Pancreas (tissue), 10 donors: ENCODE results near the gene CDC42SE2. TPM values are rescaled to one million over a fixed set of nuclear protein-coding genes. Genes with fewer than 3 reads are reported as not detected.

Experiments used
- ATAC-seq, 4 donors: fragments of 200-7000 bp; cut with Tn5 transposase; one replicate each; pipeline versions ENCODE4 v1.8.0 to v1.9.1; 2020; ENCODE audit warnings: mild to moderate bottlenecking in 4 of 4, moderate library complexity in 4 of 4
- DNase-seq, 6 donors: peaks; one replicate each; pipeline ENCODE4 v3.0.0-alpha.2; 2020
- FAIRE-seq: peaks from 2 replicates; lab custom pipeline; 2012; peaks lifted over from hg19 to GRCh38; lab: Jason Lieb, UNC
- H3K27ac ChIP-seq, 4 donors: fragments of 200-600 bp; sonication (generic); 1 replicate in 3 of 4; 2 replicates in 1 of 4; pipeline versions ENCODE4 v1.5.0 to v1.8.0; 2020
- H3K27me3 ChIP-seq, 4 donors: fragments of 200-600 bp; one replicate each; pipeline ENCODE4 v1.8.0; 2021
- H3K36me3 ChIP-seq, 3 donors: fragments of 200-600 bp; sonication (generic) in 1 of 3; one replicate each; pipeline versions ENCODE4 v1.5.0 to v1.8.0; 2020 to 2021
- H3K4me1 ChIP-seq, 3 donors: fragments of 200-600 bp; one replicate each; pipeline ENCODE4 v1.8.0; 2021
- H3K4me3 ChIP-seq, 4 donors: fragments of 200-600 bp; sonication (generic) in 2 of 4; one replicate each; pipeline versions ENCODE4 v1.5.0 to v1.8.0; 2020 to 2021
- H3K9me3 ChIP-seq, 4 donors: fragments of 200-600 bp; one replicate each; pipeline ENCODE4 v1.8.0; 2021
- CTCF ChIP-seq, 4 donors: fragments of 200-600 bp; sonication (generic) in 3 of 4; IDR thresholded peaks; one replicate each; pipeline versions ENCODE4 v1.5.0 to v1.8.0; 2021; ENCODE audit warnings: antibody characterized with exemption in 4 of 4
- WGBS, 2 donors: extraction: QIAGEN DNeasy Blood & Tissue Kit; methylation state at CpG; one replicate each; pipeline ENCODE4 v1.1.7; 2013; 5-methylcytosine and 5-hydroxymethylcytosine counted together
- intact Hi-C, 3 donors: fragments of 100-400 bp; cut with DNase I; formaldehyde crosslinking; loops; one replicate each; pipeline versions ENCODE4 v1.11.1 to v1.14.2; 2022
- polyA plus RNA-seq, 2 donors: library from polyadenylated mRNA; stranded (reverse); fragments of 200-250 nt; gene quantifications; one replicate each; pipeline ENCODE4 v1.2.3, GENCODE V29; 2013
- total RNA-seq, 6 donors: library from RNA; stranded (reverse); fragmentation: NEBNext Ultra II Directional in 4 of 6; extraction: Animal tissue kit (Norgen Biotek cat#: 25700) in 4 of 6; gene quantifications; one replicate each; pipeline versions ENCODE4 v1.2.1 to v1.2.4, GENCODE V29; 2021 to 2023
- donor health status: healthy with polysubstance abuse.
- donor health status: DM: no; HTN: no; CAD: no; lungs with moderate emphysema.
- donor health status: DM: no; HTN: no; CAD: no.
- donor health status: control.
- donor health status: control.
- donor health status: Bipolar disorder and iron deficiency.
- donor health status: DM: yes; HTN: yes; CAD: no.
- donor health status: DM: no; HTN: no; CAD: no.
- donor health status: DM: no; HTN: no; CAD: no.
- donor health status: DM: yes; HTN: yes; CAD: no.

Gene CDC42SE2
- total and polyA plus RNA-seq, 8 donors = 10.7 to 30.5 (median 20.3) TPM

GRCh38 chr5:131272724-131273123 lies 8.9 kb downstream of the CDC42SE2 start:
- WGBS, 2 donors = 83 to 92% methylated on average over 2 of the region's 2 CpGs
- FAIRE-seq (no peak), ATAC-seq (no peak), DNase-seq (no peak)
- H3K36me3 ChIP-seq = no peaks in the 10 kb centered on the region
- H3K27ac ChIP-seq = no peak overlapping the region
- no peaks in the 10 kb centered on the region for H3K27me3 ChIP-seq
- intact Hi-C loops = loop anchor here in 1 of 3 donors (10.0 kb wide), 1 partner anchor 122 kb away; no protein-coding TSS in a partner anchor
- H3K9me3 ChIP-seq = no peaks in the 10 kb centered on the region
- no peak for TF ChIP-seq CTCF (IDR thresholded peaks at IDR 0.05)
- peaks cover 0 to 21% (median 7%) of the 10 kb centered on the region in 3 donors for H3K4me1 ChIP-seq
- H3K4me3 ChIP-seq = no peak overlapping the region

- no peak overlapping the region for H3K27ac ChIP-seq
- ATAC-seq (no peak), DNase-seq (no peak), FAIRE-seq (no peak)
- no peak overlapping the region for H3K4me3 ChIP-seq
- no peak for TF ChIP-seq CTCF (IDR thresholded peaks at IDR 0.05)
- H3K4me1 ChIP-seq = peaks cover 0 to 18% (median 7%) of the 10 kb centered on the region in 3 donors
- no peaks in the 10 kb centered on the region for H3K27me3 ChIP-seq
- H3K9me3 ChIP-seq = no peaks in the 10 kb centered on the region
- H3K36me3 ChIP-seq = no peaks in the 10 kb centered on the region
- WGBS, 2 donors = 66 to 83% methylated on average over 6 of the region's 6 CpGs
- intact Hi-C loops = loop anchor here in 1 of 3 donors (10.0 kb wide), 1 partner anchor 120 kb away; no protein-coding TSS in a partner anchor
Observed at GRCh38 chr5:131274326-131275063, 10.6 kb downstream of the CDC42SE2 start.

DNA sequence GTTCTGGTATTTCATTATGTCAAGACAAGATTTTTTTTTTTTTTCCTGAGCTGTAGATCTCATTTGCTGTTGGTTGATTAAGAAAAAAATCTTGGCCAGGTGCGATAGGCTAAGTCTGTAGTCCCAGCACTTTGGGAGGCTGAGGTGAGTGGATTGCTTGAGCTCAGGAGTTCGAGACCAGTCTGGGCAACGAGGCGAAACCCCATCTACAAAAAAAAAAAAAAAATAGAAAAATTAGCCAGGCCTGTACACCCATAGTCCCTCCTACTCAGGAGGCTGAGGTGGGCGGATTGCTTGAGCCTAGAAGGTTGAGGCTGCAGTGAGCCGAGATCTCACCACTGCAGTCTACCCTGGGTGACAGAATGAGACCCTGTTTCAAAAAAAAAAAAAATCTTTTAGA lies 12.2 kb downstream of the CDC42SE2 start:
- FAIRE-seq (no peak), ATAC-seq (no peak), DNase-seq (no peak)
- no peak for TF ChIP-seq CTCF (IDR thresholded peaks at IDR 0.05)
- WGBS, 2 donors = 85 to 86% methylated on average over 6 of the region's 6 CpGs
- Histone ChIP-seq H3K9me3 (no peaks in the 10 kb centered on the region), H3K36me3 (no peaks in the 10 kb centered on the region), H3K27ac (no peak overlapping the region), H3K4me3 (no peak overlapping the region), H3K27me3 (no peaks in the 10 kb centered on the region), H3K4me1 (peaks cover 6 to 32% (median 14%) of the 10 kb centered on the region in 3 donors)
- intact Hi-C loops = loop anchor here in 1 of 3 donors (10.0 kb wide), 1 partner anchor 119 kb away; no protein-coding TSS in a partner anchor

- intact Hi-C loops = loop anchor here in 1 of 3 donors (10.0 kb wide), 1 partner anchor 117 kb away; no protein-coding TSS in a partner anchor
- H3K27ac ChIP-seq = no peak overlapping the region
- H3K4me1 ChIP-seq = peaks cover 11 to 41% (median 18%) of the 10 kb centered on the region in 3 donors
- H3K9me3 ChIP-seq = no peaks in the 10 kb centered on the region
- DNase-seq (no peak), ATAC-seq (peak; percentile 40 to 66 (median 53)), FAIRE-seq (no peak)
- no peak overlapping the region for H3K4me3 ChIP-seq
- no peaks in the 10 kb centered on the region for H3K27me3 ChIP-seq
- TF ChIP-seq CTCF (IDR thresholded peaks at IDR 0.05) = no peak
- H3K36me3 ChIP-seq = no peaks in the 10 kb centered on the region
Observed at GRCh38 chr5:131277447-131277846, 13.6 kb downstream of the CDC42SE2 start.
